H9 (cell line): Measurements from ENCODE around the gene HS6ST2. TPM values are rescaled to one million over a fixed set of nuclear protein-coding genes. Genes with fewer than 3 reads are reported as not detected.

Experiments used
- DNase-seq: peaks from one replicate; pipeline ENCODE4 v3.0.0-alpha.2; 2017
- H2AFZ ChIP-seq: one replicate; pipeline ENCODE4 v1.6.1; 2013; ENCODE audit warnings: mild to moderate bottlenecking, low read length, control low read depth, moderate library complexity
- H2AK5ac ChIP-seq: 2 replicates; pipeline ENCODE4 v1.6.1; 2013; ENCODE audit warnings: low read length, control low read depth, mixed read lengths; ENCODE audit not compliant: insufficient read length
- H2BK120ac ChIP-seq: one replicate; pipeline ENCODE4 v1.6.1; 2013; ENCODE audit warnings: low read depth, mild to moderate bottlenecking, low read length, control low read depth, inconsistent platforms; ENCODE audit not compliant: poor library complexity, severe bottlenecking
- H2BK12ac ChIP-seq: 2 replicates; pipeline ENCODE4 v1.6.1; 2013; ENCODE audit warnings: low read length, control low read depth, mixed read lengths, low read depth; ENCODE audit not compliant: insufficient read length
- H2BK15ac ChIP-seq: 2 replicates; pipeline ENCODE4 v1.6.1; 2013; ENCODE audit warnings: low read depth, low read length, control low read depth
- H2BK20ac ChIP-seq: one replicate; pipeline ENCODE4 v1.6.1; 2013; ENCODE audit warnings: low read depth, mild to moderate bottlenecking, low read length, control low read depth, inconsistent platforms; ENCODE audit not compliant: poor library complexity, severe bottlenecking
- H2BK5ac ChIP-seq: 2 replicates; pipeline ENCODE4 v1.6.1; 2013; ENCODE audit warnings: low read length, control low read depth, mixed read lengths; ENCODE audit not compliant: insufficient read length
- H3K14ac ChIP-seq: 2 replicates; pipeline ENCODE4 v1.6.1; 2013; ENCODE audit warnings: low read length, control low read depth; ENCODE audit not compliant: insufficient read depth
- H3K18ac ChIP-seq: 2 replicates; pipeline ENCODE4 v1.6.1; 2013; ENCODE audit warnings: low read depth, mild to moderate bottlenecking, mixed read lengths, low read length, control low read depth; ENCODE audit not compliant: insufficient read length
- H3K23ac ChIP-seq: 2 replicates; pipeline ENCODE4 v1.6.1; 2013; ENCODE audit warnings: low read length, control low read depth, mixed read lengths, low read depth; ENCODE audit not compliant: insufficient read length
- H3K23me2 ChIP-seq: 2 replicates; pipeline ENCODE4 v1.6.1; 2013; ENCODE audit warnings: low read depth, mild to moderate bottlenecking, mixed read lengths, low read length, control low read depth; ENCODE audit not compliant: insufficient read length, poor library complexity, severe bottlenecking
- H3K27ac ChIP-seq: 2 replicates; pipeline ENCODE4 v1.5.1; 2013; ENCODE audit warnings: low read length, control low read depth, mixed read lengths, low read depth; ENCODE audit not compliant: insufficient read length
- H3K27me3 ChIP-seq: 2 replicates; pipeline ENCODE4 v1.6.1; 2013; ENCODE audit warnings: low read length, control low read depth, inconsistent platforms; ENCODE audit not compliant: insufficient read depth
- H3K4ac ChIP-seq: 2 replicates; pipeline ENCODE4 v1.6.1; 2013; ENCODE audit warnings: low read depth, mild to moderate bottlenecking, control low read depth, inconsistent platforms, low read length, moderate library complexity
- H3K4me1 ChIP-seq: 2 replicates; pipeline ENCODE4 v1.6.1; 2013; ENCODE audit warnings: low read length, control low read depth, inconsistent platforms; ENCODE audit not compliant: insufficient read depth
- H3K4me2 ChIP-seq: 2 replicates; pipeline ENCODE4 v1.6.1; 2013; ENCODE audit warnings: low read length, control low read depth, mixed read lengths; ENCODE audit not compliant: insufficient read length, insufficient read depth
- H3K56ac ChIP-seq: 2 replicates; pipeline ENCODE4 v1.6.1; 2013; ENCODE audit warnings: low read depth, mild to moderate bottlenecking, mixed read lengths, low read length, control low read depth; ENCODE audit not compliant: insufficient read length
- H3K79me1 ChIP-seq: 2 replicates; pipeline ENCODE4 v1.6.1; 2013; ENCODE audit warnings: low read depth, mild to moderate bottlenecking, moderate library complexity, low read length, control low read depth, inconsistent platforms; ENCODE audit not compliant: insufficient read depth, poor library complexity, severe bottlenecking
- H3K79me2 ChIP-seq: 2 replicates; pipeline ENCODE4 v1.6.1; 2013; ENCODE audit warnings: low read length, control low read depth, inconsistent platforms; ENCODE audit not compliant: insufficient read depth
- H3K9ac ChIP-seq: 2 replicates; pipeline ENCODE4 v1.6.1; 2013; ENCODE audit warnings: low read length, control low read depth, mixed read lengths; ENCODE audit not compliant: insufficient read length; ENCODE audit errors: extremely low read depth
- H3K9me3 ChIP-seq: one replicate; pipeline ENCODE4 v1.6.1; 2013; ENCODE audit warnings: low read depth, low read length, inconsistent platforms; ENCODE audit not compliant: control insufficient read depth
- H3T11ph ChIP-seq: one replicate; pipeline ENCODE4 v1.6.1; 2013; ENCODE audit warnings: mild to moderate bottlenecking, low read length, control low read depth, inconsistent platforms
- H4K20me1 ChIP-seq: one replicate; pipeline ENCODE4 v1.6.1; 2013; ENCODE audit not compliant: control insufficient read depth, insufficient read length, insufficient read depth
- H4K5ac ChIP-seq: 2 replicates; pipeline ENCODE4 v1.6.1; 2013; ENCODE audit warnings: low read depth, mild to moderate bottlenecking, mixed read lengths, low read length, control low read depth; ENCODE audit not compliant: insufficient read length
- H4K8ac ChIP-seq: replicated peaks from 2 replicates; pipeline ENCODE4 v1.6.1; 2013; ENCODE audit warnings: low read length, control low read depth, mixed read lengths, low read depth; ENCODE audit not compliant: insufficient read length
- H4K91ac ChIP-seq: 2 replicates; pipeline ENCODE4 v1.6.1; 2013; ENCODE audit warnings: low read depth, mild to moderate bottlenecking, moderate library complexity, mixed read lengths, low read length, control low read depth; ENCODE audit not compliant: insufficient read length
- H3K27ac Mint-ChIP-seq, 3 experiments: 2 replicates in 2 of 3; 3 replicates in 1 of 3; pipeline ENCODE4 v1.8.0; 2020 to 2021; ENCODE audit warnings: mixed read lengths in 3 of 3, mild to moderate bottlenecking in 1 of 3, moderate library complexity in 1 of 3
- H3K27me3 Mint-ChIP-seq: 2 replicates; pipeline ENCODE4 v1.8.0; 2021; ENCODE audit warnings: low read depth, mild to moderate bottlenecking, moderate library complexity, mixed read lengths
- H3K36me3 Mint-ChIP-seq, 3 experiments: 2 replicates in 2 of 3; 3 replicates in 1 of 3; pipeline ENCODE4 v1.8.0; 2020 to 2021; ENCODE audit warnings: low read depth in 3 of 3, mixed read lengths in 3 of 3; ENCODE audit not compliant: insufficient read depth in 1 of 3
- H3K4me1 Mint-ChIP-seq, 2 experiments: 2 replicates each; pipeline ENCODE4 v1.8.0; 2020; ENCODE audit warnings: mixed read lengths in 2 of 2
- H3K4me3 Mint-ChIP-seq, 2 experiments: 2 replicates in 1 of 2; 3 replicates in 1 of 2; pipeline ENCODE4 v1.8.0; 2020 to 2021; ENCODE audit warnings: mild to moderate bottlenecking in 2 of 2, mixed read lengths in 2 of 2, moderate library complexity in 1 of 2
- H3K9me3 Mint-ChIP-seq, 2 experiments: 2 replicates in 1 of 2; 3 replicates in 1 of 2; pipeline ENCODE4 v1.8.0; 2020; ENCODE audit warnings: mild to moderate bottlenecking in 2 of 2, mixed read lengths in 2 of 2, moderate library complexity in 1 of 2
- CTCF ChIP-seq: fragments of 200-600 bp; sonication (generic); conservative IDR thresholded peaks from 3 replicates; pipeline ENCODE4 v1.8.0; 2021; ENCODE audit warnings: antibody characterized with exemption, mild to moderate bottlenecking
- WGBS: extraction: QIAGEN DNeasy Blood & Tissue Kit; methylation state at CpG from one replicate; pipeline ENCODE4 v1.1.7; 2013; ENCODE audit warnings: missing lambda C conversion rate, low lambda C conversion rate, mixed read lengths; ENCODE audit not compliant: insufficient read length; ENCODE audit errors: extremely low coverage; 5-methylcytosine and 5-hydroxymethylcytosine counted together
- total RNA-seq: library from RNA; stranded (reverse); gene quantifications from 2 replicates; pipeline ENCODE4 v1.2.1, GENCODE V29; 2021

The HS6ST2 gene
- total RNA-seq, 1 experiment from 2014 or later = 4.8 TPM

- H3K56ac ChIP-seq = no peak overlapping the region
- Mint-ChIP-seq H3K4me3 (no peak overlapping the region), H3K36me3 (no peaks in the 10 kb centered on the region), H3K4me1 (peaks cover 0 to 4% of the 10 kb centered on the region in 2 experiments; a peak in 1 of 4 replicates), H3K27ac (peak overlapping the region in 1 of 3 experiments; percentile 47; a peak in 1 of 7 replicates), H3K27me3 (no peaks in the 10 kb centered on the region), H3K9me3 (no peaks in the 10 kb centered on the region)
- no CpG with 5 or more reads among the region's 3 CpGs for WGBS
- no peaks in the 10 kb centered on the region for H3K27me3 ChIP-seq
- H3K9ac ChIP-seq = no peak overlapping the region
- no peak overlapping the region for H3K14ac ChIP-seq
- no peak overlapping the region for H2BK12ac ChIP-seq
- no peak overlapping the region for H2BK120ac ChIP-seq
- H3K79me2 ChIP-seq = no peaks in the 10 kb centered on the region
- no peak overlapping the region for H3K27ac ChIP-seq
- H3K79me1 ChIP-seq = no peaks in the 10 kb centered on the region
- no peak overlapping the region for H2BK5ac ChIP-seq
- H4K5ac ChIP-seq = no peak overlapping the region
- H3K4me2 ChIP-seq = no peak overlapping the region
- no peak overlapping the region for H2BK20ac ChIP-seq
- no peaks in the 10 kb centered on the region for H4K20me1 ChIP-seq
- H3K4ac ChIP-seq = no peak overlapping the region
- H2AFZ ChIP-seq = no peak overlapping the region
- no peaks in the 10 kb centered on the region for H3K23me2 ChIP-seq
- H3T11ph ChIP-seq = no peak overlapping the region
- H4K91ac ChIP-seq = no peak overlapping the region
- no peak for TF ChIP-seq CTCF
- no peak for DNase-seq
- no peaks in the 10 kb centered on the region for H3K9me3 ChIP-seq
- H4K8ac ChIP-seq = no peak overlapping the region
- no peak overlapping the region for H3K18ac ChIP-seq
- no peak overlapping the region for H3K23ac ChIP-seq
- H2AK5ac ChIP-seq = no peak overlapping the region
- H2BK15ac ChIP-seq = no peak overlapping the region
- H3K4me1 ChIP-seq = no peaks in the 10 kb centered on the region
These were observed 147.9 kb downstream of the HS6ST2 start for GRCh38 chrX:132810488-132810887.
